H1 (cell line): ENCODE measurements around the gene ARL3. TPM values are rescaled to one million over a fixed set of nuclear protein-coding genes. Genes with fewer than 3 reads are reported as not detected.

Experiments used
- CTCF ChIA-PET: fragments of 300-600 bp; sonication (Branson Sonifier 250); formaldehyde crosslinking; loops from one replicate; lab custom pipeline; 2021; ENCODE audit not compliant: partially characterized antibody; lab: Charles Lee
- POLR2A ChIA-PET: fragments of 300-600 bp; sonication (Branson Sonifier 250); formaldehyde crosslinking; loops from one replicate; lab custom pipeline; 2021; ENCODE audit warnings: inconsistent platforms; ENCODE audit not compliant: partially characterized antibody; lab: Charles Lee
- DNase-seq, 2 experiments: peaks; one replicate each; pipeline versions ENCODE4 v3.0.0 to v3.0.0-alpha.2; 2010 to 2022; ENCODE audit warnings: low spot score in 2 of 2, low read depth in 1 of 2, mixed read lengths in 1 of 2
- FAIRE-seq: peaks from 2 replicates; lab custom pipeline; 2011; peaks lifted over from hg19 to GRCh38; lab: Jason Lieb, UNC
- H2AFZ ChIP-seq: 2 replicates; pipeline ENCODE4 v1.8.1; 2012; ENCODE audit warnings: low read length, inconsistent platforms
- H2AK5ac ChIP-seq: 2 replicates; pipeline ENCODE4 v1.6.1; 2013; ENCODE audit warnings: low read depth, low read length
- H2BK120ac ChIP-seq: replicated peaks from 2 replicates; pipeline ENCODE3; 2013; ENCODE audit warnings: low read depth, low read length, inconsistent platforms
- H2BK12ac ChIP-seq: 2 replicates; pipeline ENCODE4 v1.6.1; 2013; ENCODE audit warnings: low read depth, low read length
- H2BK15ac ChIP-seq: 2 replicates; pipeline ENCODE4 v1.6.1; 2013; ENCODE audit warnings: low read length
- H2BK20ac ChIP-seq: 2 replicates; pipeline ENCODE4 v1.6.1; 2013; ENCODE audit warnings: low read length
- H2BK5ac ChIP-seq: 2 replicates; pipeline ENCODE4 v1.6.1; 2013; ENCODE audit warnings: low read depth, low read length
- H3K14ac ChIP-seq: 2 replicates; pipeline ENCODE4 v1.6.1; 2013; ENCODE audit warnings: inconsistent platforms; ENCODE audit not compliant: insufficient read length
- H3K18ac ChIP-seq: 2 replicates; pipeline ENCODE4 v1.6.1; 2013; ENCODE audit warnings: low read length; ENCODE audit errors: extremely low read depth
- H3K23ac ChIP-seq: 2 replicates; pipeline ENCODE4 v1.6.1; 2013; ENCODE audit warnings: inconsistent platforms; ENCODE audit not compliant: insufficient read length
- H3K23me2 ChIP-seq: 2 replicates; pipeline ENCODE4 v1.6.1; 2013; ENCODE audit warnings: low read depth, low read length
- H3K27ac ChIP-seq: 2 replicates; pipeline ENCODE4 v1.6.1; 2011; ENCODE audit warnings: low read depth, low read length, inconsistent platforms
- H3K27me3 ChIP-seq, 4 experiments: replicated peaks in 1 of 4; 1 replicate in 1 of 4; 2 replicates in 3 of 4; pipeline versions ENCODE4 v1.6.1 to v1.8.1; 2011 to 2013; ENCODE audit warnings: low read length in 3 of 4, mild to moderate bottlenecking in 3 of 4, inconsistent platforms in 2 of 4, mixed read lengths in 2 of 4, moderate library complexity in 1 of 4; ENCODE audit not compliant: control insufficient read depth in 3 of 4, insufficient read depth in 3 of 4; ENCODE audit errors: extremely low read depth in 1 of 4
- H3K36me3 ChIP-seq, 4 experiments: 2 replicates each; pipeline versions ENCODE4 v1.6.1 to v1.8.1; 2011 to 2013; ENCODE audit warnings: mild to moderate bottlenecking in 4 of 4, low read length in 3 of 4, moderate library complexity in 2 of 4, control low read depth in 1 of 4, inconsistent platforms in 1 of 4; ENCODE audit not compliant: insufficient read depth in 4 of 4, control insufficient read depth in 2 of 4
- H3K4ac ChIP-seq: replicated peaks from 2 replicates; pipeline ENCODE3; 2013; ENCODE audit warnings: low read length, low read depth, mixed read lengths, inconsistent platforms; ENCODE audit not compliant: insufficient read length
- H3K4me1 ChIP-seq, 4 experiments: replicated peaks in 1 of 4; 1 replicate in 1 of 4; 2 replicates in 3 of 4; pipeline versions ENCODE4 v1.6.1 to v1.8.1; 2011 to 2013; ENCODE audit warnings: low read length in 3 of 4, inconsistent platforms in 2 of 4, mixed read lengths in 1 of 4; ENCODE audit not compliant: insufficient read depth in 4 of 4, control insufficient read depth in 3 of 4
- H3K4me2 ChIP-seq, 2 experiments: 2 replicates each; pipeline versions ENCODE4 v1.6.1 to v1.8.1; 2011 to 2013; ENCODE audit warnings: low read depth in 2 of 2, low read length in 2 of 2, control low read depth in 1 of 2, inconsistent platforms in 1 of 2, mild to moderate bottlenecking in 1 of 2; ENCODE audit not compliant: insufficient read depth in 1 of 2
- H3K4me3 ChIP-seq, 4 experiments: fragments of 200-600, 300-600 bp in 1 of 4; sonication (generic), shearing (Covaris generic), sonication (Bioruptor Twin) in 1 of 4; 2 replicates each; pipeline versions ENCODE4 v1.5.1 to v1.8.1; 2011 to 2016; ENCODE audit warnings: low read length in 4 of 4, low read depth in 3 of 4, control low read depth in 2 of 4, inconsistent platforms in 2 of 4, mild to moderate bottlenecking in 2 of 4, mixed read lengths in 1 of 4, moderate library complexity in 1 of 4; ENCODE audit not compliant: insufficient read depth in 2 of 4; ENCODE audit errors: extremely low read depth in 1 of 4
- H3K56ac ChIP-seq: replicated peaks from 2 replicates; pipeline ENCODE3; 2013; ENCODE audit warnings: low read depth, mild to moderate bottlenecking, mixed read lengths, low read length, inconsistent platforms; ENCODE audit not compliant: insufficient read length
- H3K79me1 ChIP-seq: 2 replicates; pipeline ENCODE4 v1.6.1; 2013; ENCODE audit warnings: low read depth, low read length, control low read depth
- H3K79me2 ChIP-seq, 2 experiments: 2 replicates each; pipeline versions ENCODE4 v1.6.1 to v1.8.1; 2012 to 2013; ENCODE audit warnings: low read length in 2 of 2, mild to moderate bottlenecking in 2 of 2, inconsistent platforms in 1 of 2; ENCODE audit not compliant: insufficient read depth in 2 of 2, control insufficient read depth in 1 of 2
- H3K9ac ChIP-seq, 4 experiments: replicated peaks in 1 of 4; 1 replicate in 1 of 4; 2 replicates in 3 of 4; pipeline versions ENCODE4 v1.6.1 to v1.8.1; 2011 to 2013; ENCODE audit warnings: low read depth in 3 of 4, low read length in 3 of 4, control low read depth in 2 of 4, mild to moderate bottlenecking in 2 of 4, moderate library complexity in 2 of 4, inconsistent platforms in 1 of 4; ENCODE audit errors: extremely low read depth in 1 of 4
- H3K9me3 ChIP-seq, 2 experiments: 2 replicates each; pipeline versions ENCODE4 v1.6.1 to v1.8.1; 2012 to 2013; ENCODE audit warnings: mild to moderate bottlenecking in 2 of 2, moderate library complexity in 2 of 2, control low read depth in 1 of 2, inconsistent platforms in 1 of 2, low read depth in 1 of 2, low read length in 1 of 2, mixed read lengths in 1 of 2; ENCODE audit not compliant: insufficient read depth in 2 of 2
- H4K20me1 ChIP-seq, 2 experiments: replicated peaks in 1 of 2; 2 replicates each; pipeline versions ENCODE3 to v1.8.1; 2011 to 2013; ENCODE audit warnings: inconsistent platforms in 2 of 2, low read length in 2 of 2, mild to moderate bottlenecking in 1 of 2; ENCODE audit not compliant: insufficient read depth in 2 of 2, control insufficient read depth in 1 of 2
- H4K5ac ChIP-seq: 2 replicates; pipeline ENCODE4 v1.6.1; 2013; ENCODE audit warnings: low read length, low read depth, mixed read lengths, inconsistent platforms; ENCODE audit not compliant: insufficient read length
- H4K8ac ChIP-seq: 2 replicates; pipeline ENCODE4 v1.8.0; 2013; ENCODE audit warnings: mild to moderate bottlenecking, moderate library complexity, low read length, inconsistent platforms; ENCODE audit not compliant: insufficient read depth; ENCODE audit errors: extremely low read depth
- H4K91ac ChIP-seq: replicated peaks from 2 replicates; pipeline ENCODE3; 2013; ENCODE audit warnings: low read length, mixed read lengths, inconsistent platforms; ENCODE audit not compliant: insufficient read length
- ATF2 ChIP-seq: IDR thresholded peaks from 2 replicates; pipeline ENCODE4 v1.6.1; 2012; ENCODE audit warnings: low read length, inconsistent platforms
- ATF3 ChIP-seq: IDR thresholded peaks from 2 replicates; pipeline ENCODE4 v1.6.1; 2011; ENCODE audit warnings: low read depth, mild to moderate bottlenecking, low read length; ENCODE audit not compliant: insufficient read depth
- NANOG ChIP-seq: IDR thresholded peaks from 2 replicates; pipeline ENCODE4 v1.6.1; 2011; ENCODE audit warnings: low read length, low read depth, mild to moderate bottlenecking, inconsistent platforms; ENCODE audit not compliant: insufficient read depth, poor library complexity, severe bottlenecking
- PHF8 ChIP-seq: fragments of 200-600 bp; sonication (generic); conservative IDR thresholded peaks from 2 replicates; pipeline ENCODE4 v1.7.1; 2012; ENCODE audit warnings: low read depth, mild to moderate bottlenecking, inconsistent platforms, low read length, moderate library complexity
- SIX5 ChIP-seq: IDR thresholded peaks from 2 replicates; pipeline ENCODE4 v1.6.1; 2011; ENCODE audit warnings: mild to moderate bottlenecking, low read depth, low read length
- SP4 ChIP-seq: IDR thresholded peaks from 2 replicates; pipeline ENCODE4 v1.6.1; 2012; ENCODE audit warnings: low read length, inconsistent platforms
- TAF1 ChIP-seq: IDR thresholded peaks from 2 replicates; pipeline ENCODE4 v1.6.1; 2011; ENCODE audit warnings: mild to moderate bottlenecking, low read depth, low read length
- ZNF274 ChIP-seq: IDR thresholded peaks from 2 replicates; pipeline ENCODE4 v1.7.0; 2012; ENCODE audit warnings: low read length, borderline replicate concordance; ENCODE audit errors: extremely low read depth
- WGBS, 2 experiments: shearing (Covaris generic) in 1 of 2; methylation state at CpG; one replicate each; pipeline versions ENCODE4 v1.1.6 to v1.1.7; 2013 to 2015; ENCODE audit warnings: low lambda C conversion rate in 2 of 2, mixed read lengths in 2 of 2, inconsistent platforms in 1 of 2, low coverage in 1 of 2, missing lambda C conversion rate in 1 of 2; ENCODE audit not compliant: insufficient replicate concordance in 2 of 2, insufficient coverage in 1 of 2, insufficient read length in 1 of 2; ENCODE audit errors: extremely low coverage in 1 of 2, missing lambda C conversion rate in 1 of 2; 5-methylcytosine and 5-hydroxymethylcytosine counted together
- polyA plus RNA-seq, 7 experiments: library from polyadenylated mRNA; depleted of rRNA in 3 of 7; stranded (reverse) in 5 of 7; unstranded in 2 of 7; fragments of >200 nt in 5 of 7; fragments of 200-250 nt in 2 of 7; gene quantifications; 1 replicate in 5 of 7; 2 replicates in 1 of 7; 4 replicates in 1 of 7; pipeline versions ENCODE4 v1.2.1 to v1.2.3, GENCODE V29; 2011 to 2013; ENCODE audit warnings: missing spikeins in 2 of 7, mixed read lengths in 2 of 7
- total RNA-seq: library from RNA; stranded (reverse); fragmentation: NEBNext Ultra II Directional; extraction: Animal tissue kit (Norgen Biotek cat#: 25700); gene quantifications from 2 replicates; pipeline ENCODE4 v1.2.1, GENCODE V29; 2021

ARL3 gene
- total and polyA plus RNA-seq, 2 of the 8 experiments (the other 6 are each of a cell fraction or from before 2014, with no cell fraction given), result 8.8 to 16.2 TPM

- peak within 1 kb of the TSS; percentile 92 for H4K8ac ChIP-seq
- no peak for FAIRE-seq
- H3K23ac ChIP-seq, result no peak within 1 kb of the TSS
- H2BK20ac ChIP-seq, result no peak within 1 kb of the TSS
- no peak within 1 kb of the TSS for H3K14ac ChIP-seq
- H2AFZ ChIP-seq, result no peak within 1 kb of the TSS
- H2BK12ac ChIP-seq, result peak within 1 kb of the TSS; percentile 11; the same call in 1 of the 2 replicates
- H4K20me1 ChIP-seq, result peaks cover 16 to 23% of the 10 kb centered on the region in 2 experiments
- no peaks in the 10 kb centered on the region for H3K27me3 ChIP-seq
- peak within 1 kb of the TSS; percentile 33 for H2BK120ac ChIP-seq
- H3K79me1 ChIP-seq, result peaks cover 24% of the 10 kb centered on the region
- DNase-seq, result peak in 1 of 2 experiments; percentile 65
- peak within 1 kb of the TSS; percentile 33 for H3K56ac ChIP-seq
- H3K4me1 ChIP-seq, result peaks cover 6 to 29% (median 23%) of the 10 kb centered on the region in 4 experiments
- TF ChIP-seq ATF3 (no peak), PHF8 (0 out of 2 replicates have a peak, but pooled peaks have one; percentile 16), TAF1 (peak; percentile 15; the same call in 1 of the 2 replicates), ATF2 (no peak), SP4 (no peak), ZNF274 (no peak), NANOG (no peak), SIX5 (no peak)
- CTCF ChIA-PET, result interaction anchor here (0.6 to 4.6 kb wide), 23 partner anchors 10 to 521 kb away, joined by 3 to 33 read pairs (median 4); no protein-coding TSS in a partner anchor
- no peak within 1 kb of the TSS; the same call in 1 of the 2 replicates for H2AK5ac ChIP-seq
- H4K91ac ChIP-seq, result peak within 1 kb of the TSS; percentile 98
- peak within 1 kb of the TSS; percentile 51; the same call in 1 of the 2 replicates for H3K27ac ChIP-seq
- H3K9ac ChIP-seq, result peak within 1 kb of the TSS; percentile 66 to 88 (median 72)
- peak within 1 kb of the TSS; percentile 29 for H4K5ac ChIP-seq
- H2BK15ac ChIP-seq, result peak within 1 kb of the TSS; percentile 100; the same call in 1 of the 2 replicates
- POLR2A ChIA-PET, result interaction anchor here (0.6 to 4.1 kb wide), 19 partner anchors 10 to 523 kb away, joined by 3 to 34 read pairs (median 6); partner anchors contain the start of genes ARL3, C10orf95 and SFXN2
- peak within 1 kb of the TSS; percentile 70 to 96 for H3K4me2 ChIP-seq
- H3K4ac ChIP-seq, result peak within 1 kb of the TSS; percentile 100
- H2BK5ac ChIP-seq, result peak within 1 kb of the TSS; percentile 75
- peak within 1 kb of the TSS; percentile 93 for H3K18ac ChIP-seq
- peaks cover 0 to 43% of the 10 kb centered on the region in 2 experiments; a peak in 2 of 4 replicates for H3K79me2 ChIP-seq
- no peaks in the 10 kb centered on the region; a peak in 1 of 8 replicates for H3K36me3 ChIP-seq
- no peaks in the 10 kb centered on the region for H3K9me3 ChIP-seq
- WGBS, 2 experiments, result 2% methylated on average over 15 of the region's 80 CpGs; no CpG with 5 or more reads in 1 of the 2 experiments
- H3K4me3 ChIP-seq, result peak within 1 kb of the TSS; percentile 36 to 92 (median 84)
- peaks cover 30% of the 10 kb centered on the region; the same call in 1 of the 2 replicates for H3K23me2 ChIP-seq
Measured at GRCh38 chr10:102644066-102644645, 70.0 kb downstream of the ARL3 start, which contains the start of gene TRIM8. TSS of gene TRIM8 (plus strand) at chr10:102644479. CDS start at chr10:102644618, 139 bp downstream.
